ENCODE results near the gene RREB1.
A peak's percentile ranks its signal among the peaks of the same experiment; 100 is the strongest.

GRCh38 chr6:7243179-7243981, 135.6 kb downstream of the RREB1 start:
- TF ChIP-seq CTCF (IDR thresholded peaks at IDR 0.05; ENCODE audit: borderline replicate concordance, extremely low read depth, low read length, poor library complexity, severe bottlenecking), result peak; percentile 92
- no peak for TF ChIP-seq EZH2 (IDR thresholded peaks at IDR 0.05; ENCODE audit: borderline replicate concordance, low read depth, low read length, severe bottlenecking)
